Heart right ventricle (tissue), 16 donors: ENCODE measurements around the gene CSRP3. TPM values are rescaled to one million over a fixed set of nuclear protein-coding genes. Genes with fewer than 3 reads are reported as not detected.
A peak's percentile ranks its signal among the peaks of the same experiment; 100 is the strongest.

Experiments used
- ATAC-seq, 8 donors: fragments of 200-7000 bp; cut with Tn5 transposase; one replicate each; pipeline ENCODE4 v1.9.1; 2020; ENCODE audit warnings: mild to moderate bottlenecking in 8 of 8, moderate library complexity in 8 of 8, moderate number of reproducible peaks in 1 of 8
- DNase-seq, 2 donors: peaks; one replicate each; pipeline ENCODE4 v3.0.0-alpha.2; 2020
- H3K27ac ChIP-seq, 10 donors: fragments of 200-600 bp; sonication (generic) in 2 of 10; one replicate each; pipeline versions ENCODE4 v1.5.0 to v1.8.0; 2020 to 2022; ENCODE audit warnings: mild to moderate bottlenecking in 3 of 10
- H3K27me3 ChIP-seq, 7 donors: fragments of 200-600 bp; one replicate each; pipeline ENCODE4 v1.8.0; 2021 to 2022; ENCODE audit warnings: mild to moderate bottlenecking in 2 of 7
- H3K36me3 ChIP-seq, 9 donors: fragments of 200-600 bp; sonication (generic) in 1 of 9; one replicate each; pipeline versions ENCODE4 v1.5.0 to v1.8.0; 2020 to 2022; ENCODE audit warnings: mild to moderate bottlenecking in 2 of 9
- H3K4me1 ChIP-seq, 9 donors: fragments of 200-600 bp; sonication (generic) in 1 of 9; one replicate each; pipeline versions ENCODE4 v1.5.0 to v1.8.0; 2020 to 2022; ENCODE audit warnings: mild to moderate bottlenecking in 4 of 9
- H3K4me3 ChIP-seq, 10 donors: fragments of 200-600 bp; sonication (generic) in 2 of 10; one replicate each; pipeline versions ENCODE4 v1.5.0 to v1.8.0; 2020 to 2022; ENCODE audit warnings: mild to moderate bottlenecking in 7 of 10, moderate library complexity in 2 of 10
- H3K9me3 ChIP-seq, 11 donors: fragments of 200-600 bp in 10 of 11; sonication (generic) in 2 of 11; one replicate each; pipeline versions ENCODE4 v1.5.0 to v1.8.0; 2013 to 2022; ENCODE audit warnings: mild to moderate bottlenecking in 2 of 11, control low read depth in 1 of 11, moderate library complexity in 1 of 11
- CTCF ChIP-seq, 9 donors: fragments of 200-600 bp; sonication (generic) in 2 of 9; IDR thresholded peaks; one replicate each; pipeline versions ENCODE4 v1.5.0 to v1.8.0; 2021 to 2022; ENCODE audit warnings: antibody characterized with exemption in 9 of 9, mild to moderate bottlenecking in 5 of 9, moderate library complexity in 1 of 9
- WGBS, 2 donors: extraction: QIAGEN DNeasy Blood & Tissue Kit; methylation state at CpG; one replicate each; pipeline ENCODE4 v1.1.7; 2013; ENCODE audit warnings: inconsistent platforms in 1 of 2; 5-methylcytosine and 5-hydroxymethylcytosine counted together
- intact Hi-C, 10 donors: fragments of 100-400 bp; cut with DNase I; formaldehyde crosslinking; loops; one replicate each; pipeline versions ENCODE4 v1.11.1 to v1.14.2; 2022
- polyA plus RNA-seq, 2 donors: library from polyadenylated mRNA; stranded (reverse); fragments of 200-250 nt; gene quantifications; one replicate each; pipeline ENCODE4 v1.2.3, GENCODE V29; 2013
- total RNA-seq, 10 donors: library from RNA; stranded (reverse); fragmentation: NEBNext Ultra II Directional in 3 of 10; extraction: Animal tissue kit (Norgen Biotek cat#: 25700) in 3 of 10; gene quantifications; one replicate each; pipeline versions ENCODE4 v1.2.1 to v1.2.4, GENCODE V29; 2021 to 2023
- donor health status: Arrhythmogenic right ventricular cardiomyopathy.
- donor health status: ischemic (EF 13 %, LVEDD 7.1; RV severe dilation, severe dysfunction).
- donor health status: healthy with polysubstance abuse.
- donor health status: DM: no; HTN: yes; CAD: no.
- donor health status: DM: no; HTN: no; CAD: no.
- donor health status: ischemic (EF 25% LVEDD 6.9; RV normal size, moderate dysfunction).
- donor health status: ischemic (EF 25% LVEDD 5.7; RV mildly dilated, moderate dysfunction).
- donor health status: healthy.
- donor health status: DM: yes; HTN: yes; CAD: no.
- donor health status: Ischemic cardiomyopathy.
- donor health status: ischemic (EF 35%, LVEDD 5.7; RV mildly dilated, moderate dysfunction).
- donor health status: nonischemic (EF 11% LVEDD 7.7; RV severe dilation, severe dysfunction).
- donor health status: DM: yes; HTN: yes; CAD: no.
- donor health status: PGD.
- donor health status: ischemic (EF 29% LVEDD 5.4; RV normal size, mild dysfunction).
- donor health status: nonischemic (EF 23%, LVEDD 6.1; RV moderate dilation, normal function).

Gene CSRP3
- total and polyA plus RNA-seq, 12 donors: 534 to 3,929 (median 2,209) TPM

DNA sequence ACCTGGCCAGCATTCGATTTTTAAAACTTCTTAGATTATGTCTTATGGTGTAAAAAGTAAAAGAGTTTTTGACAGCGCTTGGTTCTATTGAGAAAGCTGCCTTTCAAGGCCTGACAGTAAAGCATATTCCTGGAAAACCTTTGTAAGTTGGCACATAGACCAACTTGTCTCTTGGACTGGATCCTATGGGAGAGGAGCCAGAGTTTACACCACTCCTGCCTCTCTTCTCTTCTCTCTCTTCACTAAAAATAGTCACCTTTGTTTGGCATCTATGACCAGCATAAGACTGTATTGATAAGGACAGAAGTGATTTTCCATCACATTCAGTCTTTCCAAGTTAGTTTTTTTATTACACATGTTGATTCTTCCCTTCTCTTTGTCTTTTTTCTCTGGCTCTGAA lies 33.7 kb downstream of the CSRP3 start:
- Histone ChIP-seq H3K36me3 (peaks cover 0 to 94% (median 8%) of the 10 kb centered on the region in 9 donors), H3K27me3 (no peaks in the 10 kb centered on the region), H3K27ac (peak overlapping the region in 6 of 10 donors; percentile 7 to 79 (median 70)), H3K4me1 (peaks cover 0 to 40% (median 22%) of the 10 kb centered on the region in 9 donors), H3K9me3 (no peaks in the 10 kb centered on the region), H3K4me3 (no peak overlapping the region)
- no peak for TF ChIP-seq CTCF (IDR thresholded peaks at IDR 0.05)
- DNase-seq (peak in 1 of 2 donors; percentile 52), ATAC-seq (peak; percentile 63 to 91 (median 84))
- 43 to 65% methylated on average over 2 of the region's 2 CpGs for WGBS, 2 donors
- intact Hi-C loops: loop anchor here in 3 of 10 donors (10.0 kb wide), 2 partner anchors 377 to 387 kb away; no protein-coding TSS in a partner anchor

- Histone ChIP-seq H3K4me3 (no peak overlapping the region), H3K27ac (no peak overlapping the region), H3K4me1 (peaks cover 0 to 26% (median 17%) of the 10 kb centered on the region in 9 donors), H3K36me3 (peaks cover 0 to 80% (median 0%) of the 10 kb centered on the region in 9 donors), H3K9me3 (no peaks in the 10 kb centered on the region), H3K27me3 (no peaks in the 10 kb centered on the region)
- intact Hi-C loops: loop anchor here in 7 of 10 donors (5.0 to 10.0 kb wide), 3 partner anchors 380 to 390 kb away; no protein-coding TSS in a partner anchor
- no peak for ATAC-seq
- 66 to 90% methylated on average over 2 of the region's 2 CpGs for WGBS, 2 donors
- DNase-seq: no peak
- TF ChIP-seq CTCF (IDR thresholded peaks at IDR 0.05): no peak
Observed at GRCh38 chr11:19164881-19165280, 36.9 kb downstream of the CSRP3 start.

DNA sequence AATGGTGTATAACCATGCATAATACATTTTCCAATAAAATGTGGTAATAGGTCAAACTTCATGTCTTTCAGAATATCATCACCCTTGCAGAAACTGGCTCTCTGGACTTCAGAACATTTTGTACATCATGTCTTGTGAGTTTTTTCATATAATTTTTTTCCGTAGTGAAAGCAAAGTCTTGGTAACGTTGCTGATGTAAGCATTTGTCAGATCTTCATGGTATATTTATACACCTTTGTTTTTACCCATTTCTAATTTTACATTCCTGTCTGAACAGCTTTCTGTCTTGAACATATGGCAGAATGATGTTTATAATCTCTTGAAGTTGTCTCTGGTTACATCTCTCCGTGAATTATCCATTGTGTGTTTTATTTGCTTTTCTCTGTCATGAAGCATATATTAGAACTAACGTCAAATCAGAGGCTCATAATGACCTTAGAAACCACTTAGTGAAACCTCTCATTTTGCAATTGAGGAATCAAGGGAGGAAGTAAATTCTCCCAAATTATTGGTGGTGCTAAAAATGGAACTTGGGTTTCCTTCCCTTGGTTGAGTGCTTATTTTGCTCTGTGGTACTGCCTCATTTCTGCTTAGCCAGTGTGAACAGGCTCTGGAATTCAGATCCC lies 37.4 kb downstream of the CSRP3 start:
- intact Hi-C loops: loop anchor here in 7 of 10 donors (5.0 to 10.0 kb wide), 3 partner anchors 380 to 390 kb away; no protein-coding TSS in a partner anchor
- Histone ChIP-seq H3K4me1 (peaks cover 0 to 21% (median 12%) of the 10 kb centered on the region in 9 donors), H3K4me3 (no peak overlapping the region), H3K27ac (no peak overlapping the region), H3K36me3 (peaks cover 0 to 80% (median 0%) of the 10 kb centered on the region in 9 donors), H3K9me3 (no peaks in the 10 kb centered on the region), H3K27me3 (no peaks in the 10 kb centered on the region)
- WGBS, 2 donors: 92 to 96% methylated on average over 4 of the region's 4 CpGs
- ATAC-seq (no peak), DNase-seq (no peak)
- TF ChIP-seq CTCF (IDR thresholded peaks at IDR 0.05): no peak

DNA sequence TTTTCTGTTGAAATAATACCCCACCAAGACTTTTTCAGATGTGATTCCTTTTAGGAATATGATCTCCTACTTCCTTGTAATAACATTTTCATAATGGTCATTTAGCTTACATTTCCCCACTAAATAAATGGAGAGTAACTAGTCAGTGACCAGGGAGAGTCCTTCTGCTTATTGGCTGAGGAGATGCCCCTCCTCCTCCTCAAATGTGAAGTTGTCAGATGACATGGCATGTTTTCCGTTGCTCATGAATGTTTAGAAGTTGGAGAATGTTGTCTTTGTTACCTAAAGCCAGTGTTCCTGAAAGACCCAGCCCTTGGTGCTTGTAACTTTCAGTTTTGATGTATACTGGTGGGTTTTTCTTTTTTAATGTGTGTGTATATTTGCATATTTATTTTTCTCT lies 38.2 kb downstream of the CSRP3 start:
- H3K27me3 ChIP-seq: no peaks in the 10 kb centered on the region
- ATAC-seq (no peak), DNase-seq (no peak)
- no peak overlapping the region for H3K4me3 ChIP-seq
- 56 to 75% methylated on average over 1 of the region's 1 CpG for WGBS, 2 donors
- intact Hi-C loops: loop anchor here in 7 of 10 donors (5.0 to 10.0 kb wide), 3 partner anchors 381 to 391 kb away; no protein-coding TSS in a partner anchor
- no peak for TF ChIP-seq CTCF (IDR thresholded peaks at IDR 0.05)
- H3K27ac ChIP-seq: no peak overlapping the region
- no peaks in the 10 kb centered on the region for H3K9me3 ChIP-seq
- peaks cover 0 to 80% (median 4%) of the 10 kb centered on the region in 9 donors for H3K36me3 ChIP-seq
- peaks cover 0 to 13% (median 4%) of the 10 kb centered on the region in 9 donors for H3K4me1 ChIP-seq
